HL-60 (cell line): ENCODE data around the gene LRRN2.

Experiments
- DNase-seq, 2 experiments: peaks; one replicate each; pipeline ENCODE4 v3.0.0-alpha.2; 2010 to 2020; ENCODE audit warnings: low read depth in 1 of 2, low spot score in 1 of 2
- H3K27ac ChIP-seq: fragments of 250-450 bp; sonication (Bioruptor Pico); replicated peaks from 2 replicates; pipeline ENCODE4 v1.5.1; 2020; ENCODE audit warnings: mild to moderate bottlenecking, moderate library complexity
- H3K27me3 ChIP-seq: fragments of 250-450 bp; sonication (Bioruptor Pico); 2 replicates; pipeline ENCODE4 v1.5.1; 2021; ENCODE audit warnings: mild to moderate bottlenecking, moderate library complexity; ENCODE audit not compliant: insufficient read depth, poor library complexity, severe bottlenecking
- H3K4me3 ChIP-seq: replicated peaks from 2 replicates; pipeline ENCODE4 v1.5.1; 2011; ENCODE audit warnings: mild to moderate bottlenecking, control low read depth, low read length; ENCODE audit not compliant: insufficient read depth
- GABPA ChIP-seq: IDR thresholded peaks from 2 replicates; pipeline ENCODE4 v1.6.1; 2012; ENCODE audit warnings: low read depth
- POLR2AphosphoS5 ChIP-seq: IDR thresholded peaks from 2 replicates; pipeline ENCODE4 v1.6.1; 2012; ENCODE audit warnings: low read depth
- SPI1 ChIP-seq: IDR thresholded peaks from 2 replicates; pipeline ENCODE4 v1.6.1; 2012; ENCODE audit warnings: low read depth, mild to moderate bottlenecking, borderline replicate concordance
- TF ChIP-seq, protein P1 (sequence below): IDR thresholded peaks from one replicate; pipeline ENCODE4 v1.5.1; 2011; ENCODE audit warnings: low read length, control low read depth, inconsistent platforms; ENCODE audit not compliant: insufficient read depth
- TF ChIP-seq, protein P2 (sequence below): IDR thresholded peaks from 2 replicates; pipeline ENCODE4 v1.6.1; 2012; ENCODE audit warnings: low read depth; ENCODE audit not compliant: insufficient replicate concordance

LRRN2 gene

DNA sequence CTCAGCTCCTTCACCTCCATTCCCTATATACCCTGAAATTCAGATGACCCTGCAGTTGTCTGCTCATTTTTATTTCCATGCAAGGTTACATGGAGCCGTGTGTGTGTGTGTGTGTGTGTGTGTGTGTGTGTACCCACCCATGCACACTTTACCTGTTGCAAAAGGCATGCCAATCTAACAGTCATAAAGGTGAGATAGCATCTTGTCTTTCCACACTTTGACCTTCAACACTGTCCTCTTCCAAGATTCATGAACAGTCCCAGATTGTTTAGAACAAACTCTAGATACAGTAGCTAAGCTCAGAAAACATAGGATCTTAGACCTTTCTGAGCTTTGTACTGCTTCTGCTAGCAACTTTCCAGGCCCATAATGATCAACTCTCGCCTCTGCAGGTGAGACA, 9.5 kb downstream of the LRRN2 start:
- no peak overlapping the region for H3K4me3 ChIP-seq
- TF ChIP-seq, protein P1, sequence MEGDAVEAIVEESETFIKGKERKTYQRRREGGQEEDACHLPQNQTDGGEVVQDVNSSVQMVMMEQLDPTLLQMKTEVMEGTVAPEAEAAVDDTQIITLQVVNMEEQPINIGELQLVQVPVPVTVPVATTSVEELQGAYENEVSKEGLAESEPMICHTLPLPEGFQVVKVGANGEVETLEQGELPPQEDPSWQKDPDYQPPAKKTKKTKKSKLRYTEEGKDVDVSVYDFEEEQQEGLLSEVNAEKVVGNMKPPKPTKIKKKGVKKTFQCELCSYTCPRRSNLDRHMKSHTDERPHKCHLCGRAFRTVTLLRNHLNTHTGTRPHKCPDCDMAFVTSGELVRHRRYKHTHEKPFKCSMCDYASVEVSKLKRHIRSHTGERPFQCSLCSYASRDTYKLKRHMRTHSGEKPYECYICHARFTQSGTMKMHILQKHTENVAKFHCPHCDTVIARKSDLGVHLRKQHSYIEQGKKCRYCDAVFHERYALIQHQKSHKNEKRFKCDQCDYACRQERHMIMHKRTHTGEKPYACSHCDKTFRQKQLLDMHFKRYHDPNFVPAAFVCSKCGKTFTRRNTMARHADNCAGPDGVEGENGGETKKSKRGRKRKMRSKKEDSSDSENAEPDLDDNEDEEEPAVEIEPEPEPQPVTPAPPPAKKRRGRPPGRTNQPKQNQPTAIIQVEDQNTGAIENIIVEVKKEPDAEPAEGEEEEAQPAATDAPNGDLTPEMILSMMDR, result no peak
- TF ChIP-seq, protein P2, sequence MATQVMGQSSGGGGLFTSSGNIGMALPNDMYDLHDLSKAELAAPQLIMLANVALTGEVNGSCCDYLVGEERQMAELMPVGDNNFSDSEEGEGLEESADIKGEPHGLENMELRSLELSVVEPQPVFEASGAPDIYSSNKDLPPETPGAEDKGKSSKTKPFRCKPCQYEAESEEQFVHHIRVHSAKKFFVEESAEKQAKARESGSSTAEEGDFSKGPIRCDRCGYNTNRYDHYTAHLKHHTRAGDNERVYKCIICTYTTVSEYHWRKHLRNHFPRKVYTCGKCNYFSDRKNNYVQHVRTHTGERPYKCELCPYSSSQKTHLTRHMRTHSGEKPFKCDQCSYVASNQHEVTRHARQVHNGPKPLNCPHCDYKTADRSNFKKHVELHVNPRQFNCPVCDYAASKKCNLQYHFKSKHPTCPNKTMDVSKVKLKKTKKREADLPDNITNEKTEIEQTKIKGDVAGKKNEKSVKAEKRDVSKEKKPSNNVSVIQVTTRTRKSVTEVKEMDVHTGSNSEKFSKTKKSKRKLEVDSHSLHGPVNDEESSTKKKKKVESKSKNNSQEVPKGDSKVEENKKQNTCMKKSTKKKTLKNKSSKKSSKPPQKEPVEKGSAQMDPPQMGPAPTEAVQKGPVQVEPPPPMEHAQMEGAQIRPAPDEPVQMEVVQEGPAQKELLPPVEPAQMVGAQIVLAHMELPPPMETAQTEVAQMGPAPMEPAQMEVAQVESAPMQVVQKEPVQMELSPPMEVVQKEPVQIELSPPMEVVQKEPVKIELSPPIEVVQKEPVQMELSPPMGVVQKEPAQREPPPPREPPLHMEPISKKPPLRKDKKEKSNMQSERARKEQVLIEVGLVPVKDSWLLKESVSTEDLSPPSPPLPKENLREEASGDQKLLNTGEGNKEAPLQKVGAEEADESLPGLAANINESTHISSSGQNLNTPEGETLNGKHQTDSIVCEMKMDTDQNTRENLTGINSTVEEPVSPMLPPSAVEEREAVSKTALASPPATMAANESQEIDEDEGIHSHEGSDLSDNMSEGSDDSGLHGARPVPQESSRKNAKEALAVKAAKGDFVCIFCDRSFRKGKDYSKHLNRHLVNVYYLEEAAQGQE, result no peak
- no peak for TF ChIP-seq SPI1
- no peak for TF ChIP-seq POLR2AphosphoS5
- no peak for TF ChIP-seq GABPA
- no peak for DNase-seq
- H3K27me3 ChIP-seq, result peaks cover 6% of the 10 kb centered on the region
- no peak overlapping the region for H3K27ac ChIP-seq

DNA sequence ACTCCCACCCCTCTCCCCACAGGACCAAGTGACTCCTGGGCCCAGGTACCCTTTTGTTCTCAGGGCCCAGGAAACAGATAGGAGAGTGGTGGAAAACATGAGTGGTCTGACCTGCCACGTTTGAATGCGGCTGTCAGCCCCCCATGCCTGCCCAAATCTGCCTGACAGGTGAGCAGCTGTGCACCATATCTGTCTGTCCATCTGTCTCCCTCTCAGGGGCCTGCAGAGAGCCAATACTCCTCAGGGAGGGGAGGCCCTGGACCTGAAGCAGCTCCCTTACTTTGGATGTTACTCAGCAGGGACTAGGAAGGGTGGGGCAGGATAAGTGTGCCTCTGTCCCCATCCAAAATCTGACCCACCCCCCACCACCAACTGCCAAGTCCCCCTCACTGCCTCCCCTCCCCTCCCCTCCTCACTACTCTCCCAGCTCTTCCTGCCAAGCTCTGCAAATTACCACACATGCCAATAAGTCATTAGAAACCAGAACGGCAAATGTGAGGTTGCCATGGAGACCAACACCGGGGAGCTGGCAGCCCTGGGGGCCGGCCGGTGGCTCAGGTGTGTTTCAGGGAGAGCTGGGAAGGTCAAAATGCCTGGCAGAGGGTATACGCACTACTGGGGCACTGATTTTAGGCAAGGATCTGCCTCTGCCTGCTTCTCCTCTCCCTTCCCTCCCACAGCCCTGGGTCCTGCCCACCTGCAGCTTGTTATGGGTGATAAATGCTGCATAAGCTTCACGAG, 11.5 kb downstream of the LRRN2 start:
- peaks cover 5% of the 10 kb centered on the region for H3K27me3 ChIP-seq
- no peak for DNase-seq
- H3K4me3 ChIP-seq, result no peak overlapping the region
- TF ChIP-seq, protein P2, result no peak
- TF ChIP-seq GABPA, result no peak
- no peak for TF ChIP-seq SPI1
- TF ChIP-seq, protein P1, result no peak
- no peak for TF ChIP-seq POLR2AphosphoS5
- H3K27ac ChIP-seq, result no peak overlapping the region

DNA sequence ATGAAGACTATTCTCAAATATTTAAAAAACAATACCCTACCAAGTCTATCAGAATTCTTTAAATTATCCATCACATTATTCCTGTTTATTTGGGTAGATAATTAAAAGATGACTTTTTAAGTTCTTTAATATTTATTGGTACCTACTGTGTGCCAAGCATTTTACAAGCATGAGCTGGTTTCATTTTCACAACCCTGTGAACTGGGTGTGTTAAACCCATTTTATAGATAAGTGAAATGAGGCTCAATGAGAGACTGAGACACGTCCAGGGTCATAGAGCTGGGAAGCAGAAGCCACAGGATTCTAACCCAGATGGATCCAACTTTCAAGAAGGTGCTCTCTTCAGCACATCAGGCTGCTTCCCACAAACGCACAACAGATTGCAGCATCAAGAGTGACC, 12.3 kb downstream of the LRRN2 start:
- no peak overlapping the region for H3K27ac ChIP-seq
- peaks cover 5% of the 10 kb centered on the region for H3K27me3 ChIP-seq
- H3K4me3 ChIP-seq, result no peak overlapping the region
- no peak for DNase-seq
- TF ChIP-seq, protein P1, result no peak
- TF ChIP-seq POLR2AphosphoS5 (no peak), SPI1 (no peak), GABPA (no peak)
- TF ChIP-seq, protein P2, result no peak
